ENCODE results near the gene MDM4. TPM values are rescaled to one million over a fixed set of nuclear protein-coding genes. Genes with fewer than 3 reads are reported as not detected.
A peak's percentile ranks its signal among the peaks of the same experiment; 100 is the strongest.

Gene MDM4
- total and polyA plus RNA-seq, 2 donors (not counting 3 experiments of a cell fraction or from before 2014, with no cell fraction given), result 11.7 to 67.0 TPM

GRCh38 chr1:204560590-204561150 is 44.5 kb downstream of the MDM4 start:
- FAIRE-seq, result peak; percentile 31
- CTCF ChIA-PET, result interaction anchor here (1.1 to 2.7 kb wide), 3 partner anchors 8 to 246 kb away, joined by 3 to 14 read pairs (median 5); no protein-coding TSS in a partner anchor

GRCh38 chr1:204562075-204562990 is 46.1 kb downstream of the MDM4 start:
- intact Hi-C loops (cut with micrococcal nuclease), result no loop called here

More at GRCh38 chr1:204560590-204561150, 44.5 kb downstream of the MDM4 start:
- no peak overlapping the region for H3K9ac ChIP-seq (replicated peaks; ENCODE audit: extremely low read depth, insufficient read depth, low read length)
- H3K4me3 ChIP-seq (replicated peaks in 1 of 3; ENCODE audit: insufficient read depth in 1 of 3, low read depth in 1 of 3, low read length in 3 of 3), result no peak overlapping the region
- DNase-seq (ENCODE audit: low read depth, low spot score), result no peak
- peak; percentile 33 for TF ChIP-seq JUN (IDR thresholded peaks at IDR 0.05; ENCODE audit: borderline replicate concordance, insufficient read depth, insufficient read length, low read depth)
- no peak for TF ChIP-seq GATA2 (IDR thresholded peaks at IDR 0.05; ENCODE audit: insufficient read depth, insufficient read length, low read depth, low read length)
- no peak for TF ChIP-seq MAX (IDR thresholded peaks at IDR 0.05; ENCODE audit: insufficient read depth, insufficient read length)
- no peaks in the 10 kb centered on the region for H3K4me1 ChIP-seq (ENCODE audit: control insufficient read depth, extremely low read depth, insufficient read depth, low read length)
- no peaks in the 10 kb centered on the region for H3K9me3 ChIP-seq (replicated peaks; ENCODE audit: control insufficient read depth, insufficient read depth, low read length)
- no TSS peak for BruUV-seq (replicated peaks)
- intact Hi-C loops (cut with micrococcal nuclease) (no loop called here), dilution Hi-C loops (cut with MboI; ENCODE audit: extremely low pct_ligation_motif_present, low sequenced_read_pairs) (no loop called here)
- no peak overlapping the region for H3K27ac ChIP-seq (ENCODE audit: insufficient read depth, low read depth, low read length)
- no peaks in the 10 kb centered on the region for H3K36me3 ChIP-seq (ENCODE audit: control insufficient read depth in 2 of 2, extremely low read depth in 1 of 2, insufficient read depth in 2 of 2, low read length in 2 of 2)
- H3K4me2 ChIP-seq (ENCODE audit: insufficient read depth, low read length), result no peak overlapping the region
- H3K9me1 ChIP-seq (replicated peaks; ENCODE audit: control insufficient read depth, extremely low read depth, insufficient read depth, low read length), result no peaks in the 10 kb centered on the region
- no peaks in the 10 kb centered on the region for H3K27me3 ChIP-seq (ENCODE audit: control insufficient read depth in 2 of 2, insufficient read depth in 2 of 2, low read length in 2 of 2)
- POLR2A ChIA-PET, result no interaction called here
- no peaks in the 10 kb centered on the region for H4K20me1 ChIP-seq (replicated peaks; ENCODE audit: control insufficient read depth, extremely low read depth, insufficient read depth, low read length)
- H2AFZ ChIP-seq (ENCODE audit: low read depth, low read length), result no peak overlapping the region
- H3K79me2 ChIP-seq (ENCODE audit: control insufficient read depth, insufficient read depth, low read length), result no peaks in the 10 kb centered on the region

More at GRCh38 chr1:204562075-204562990, 46.1 kb downstream of the MDM4 start:
- no peak for FAIRE-seq
- no peak for TF ChIP-seq POLR2AphosphoS5 (IDR thresholded peaks at IDR 0.05; ENCODE audit: insufficient read depth, low read depth, low read length)
- no peak for TF ChIP-seq JUN (IDR thresholded peaks at IDR 0.05; ENCODE audit: borderline replicate concordance, insufficient read depth, insufficient read length, low read depth)
- TF ChIP-seq FOS (IDR thresholded peaks at IDR 0.05; ENCODE audit: borderline replicate concordance, insufficient read depth, low read length), result no peak
- TF ChIP-seq MYC (IDR thresholded peaks at IDR 0.05; ENCODE audit: low read depth, low read length), result no peak
- no peak for TF ChIP-seq POLR2A (IDR thresholded peaks at IDR 0.05; ENCODE audit: low read depth, low read length)
- TF ChIP-seq MAX (IDR thresholded peaks at IDR 0.05; ENCODE audit: insufficient read depth, insufficient read length), result no peak
- TF ChIP-seq CTCF (IDR thresholded peaks at IDR 0.05; ENCODE audit: extremely low read depth in 1 of 2, insufficient read depth in 1 of 2, low read depth in 1 of 2, low read length in 2 of 2), result no peak
- no peak for TF ChIP-seq GATA2 (IDR thresholded peaks at IDR 0.05; ENCODE audit: insufficient read depth, insufficient read length, low read depth, low read length)
- no peak for TF ChIP-seq EZH2 (IDR thresholded peaks at IDR 0.05; ENCODE audit: borderline replicate concordance, low read depth, low read length, severe bottlenecking)
- no peaks in the 10 kb centered on the region for H3K9me1 ChIP-seq (replicated peaks; ENCODE audit: control insufficient read depth, extremely low read depth, insufficient read depth, low read length)
- no peaks in the 10 kb centered on the region for H4K20me1 ChIP-seq (replicated peaks; ENCODE audit: control insufficient read depth, extremely low read depth, insufficient read depth, low read length)
- no peak overlapping the region for H3K9ac ChIP-seq (replicated peaks; ENCODE audit: extremely low read depth, insufficient read depth, low read length)
- no peak for DNase-seq (ENCODE audit: low read depth, low spot score)
- dilution Hi-C loops (cut with MboI; ENCODE audit: extremely low pct_ligation_motif_present, low sequenced_read_pairs), result no loop called here
- H3K9me3 ChIP-seq (replicated peaks; ENCODE audit: control insufficient read depth, insufficient read depth, low read length), result no peaks in the 10 kb centered on the region
- ChIA-PET POLR2A (no interaction called here), CTCF (interaction anchor here (0.7 to 2.7 kb wide), 4 partner anchors 55 to 245 kb away, joined by 3 to 18 read pairs (median 8); no protein-coding TSS in a partner anchor)
- H3K79me2 ChIP-seq (ENCODE audit: control insufficient read depth, insufficient read depth, low read length), result no peaks in the 10 kb centered on the region
- H3K27me3 ChIP-seq (ENCODE audit: control insufficient read depth in 2 of 2, insufficient read depth in 2 of 2, low read length in 2 of 2), result no peaks in the 10 kb centered on the region
- H3K36me3 ChIP-seq (ENCODE audit: control insufficient read depth in 2 of 2, extremely low read depth in 1 of 2, insufficient read depth in 2 of 2, low read length in 2 of 2), result no peaks in the 10 kb centered on the region
- H3K4me3 ChIP-seq (replicated peaks in 1 of 3; ENCODE audit: insufficient read depth in 1 of 3, low read depth in 1 of 3, low read length in 3 of 3), result no peak overlapping the region
- H2AFZ ChIP-seq (ENCODE audit: low read depth, low read length), result no peak overlapping the region
- BruUV-seq (replicated peaks), result no TSS peak
- H3K27ac ChIP-seq (ENCODE audit: insufficient read depth, low read depth, low read length), result no peak overlapping the region
- no peaks in the 10 kb centered on the region for H3K4me1 ChIP-seq (ENCODE audit: control insufficient read depth, extremely low read depth, insufficient read depth, low read length)
- no peak overlapping the region for H3K4me2 ChIP-seq (ENCODE audit: insufficient read depth, low read length)

Measured in endothelial cell of umbilical vein (primary cell).